ENCODE data around the gene DMRTC2.
"Not testable (repeated sequence)": the region's sequence is repeated elsewhere in the genome, so short reads cannot be mapped to it uniquely, and the experiment has no call there.

The DMRTC2 gene

GRCh38 chr19:41869374-41869955 lies 24.6 kb downstream of the DMRTC2 start:
- POLR2A ChIA-PET: interaction anchor here (1.8 to 4.5 kb wide), 2 partner anchors 9 to 10 kb away, joined by 5 to 27 read pairs; partner anchors contain the start of gene RPS19
- no peak for TF ChIP-seq CTCF (IDR thresholded peaks at IDR 0.05; ENCODE audit: insufficient read depth, low read length, missing control alignments)

GRCh38 chr19:41870401-41870873 lies 25.6 kb downstream of the DMRTC2 start:
- DNase-seq (ENCODE audit: low read depth, low spot score): no peak

More at GRCh38 chr19:41869374-41869955, 24.6 kb downstream of the DMRTC2 start:
- CTCF ChIA-PET: no interaction called here
- no peak overlapping the region for H3K4me3 ChIP-seq (ENCODE audit: low read depth, low read length)
- DNase-seq (ENCODE audit: low read depth, low spot score): no peak

GRCh38 chr19:41871573-41872383 lies 26.9 kb downstream of the DMRTC2 start:
- CTCF ChIA-PET: interaction anchor here (0.9 to 2.5 kb wide), 5 partner anchors 8 to 86 kb away, joined by 3 to 20 read pairs (median 10); partner anchors contain the start of genes ARHGEF1, RABAC1 and RPS19

More at GRCh38 chr19:41870401-41870873, 25.6 kb downstream of the DMRTC2 start:
- TF ChIP-seq CTCF (IDR thresholded peaks at IDR 0.05; ENCODE audit: insufficient read depth, low read length, missing control alignments): no peak
- ChIA-PET CTCF (interaction anchor here (1.0 to 1.5 kb wide), 3 partner anchors 10 to 72 kb away, joined by 3 to 7 read pairs (median 4); partner anchors contain the start of gene RPS19), POLR2A (interaction anchor here (0.5 to 4.5 kb wide), 2 partner anchors 10 to 89 kb away, joined by 5 to 27 read pairs; partner anchors contain the start of genes RABAC1 and RPS19)
- no peak overlapping the region for H3K4me3 ChIP-seq (ENCODE audit: low read depth, low read length)

GRCh38 chr19:41872384-41872774 lies 27.5 kb downstream of the DMRTC2 start:
- no peak overlapping the region for H3K4me3 ChIP-seq (ENCODE audit: low read depth, low read length)
- POLR2A ChIA-PET: interaction anchor here (0.8 to 4.5 kb wide), 3 partner anchors 9 to 79 kb away, joined by 3 to 27 read pairs (median 11); partner anchors contain the start of gene RPS19
- CTCF ChIA-PET: interaction anchor here (0.9 to 2.5 kb wide), 8 partner anchors 9 to 86 kb away, joined by 3 to 20 read pairs (median 8); partner anchors contain the start of genes ARHGEF1, RABAC1 and RPS19
- TF ChIP-seq CTCF (IDR thresholded peaks at IDR 0.05; ENCODE audit: insufficient read depth, low read length, missing control alignments): no peak
- no peak for DNase-seq (ENCODE audit: low read depth, low spot score)

More at GRCh38 chr19:41871573-41872383, 26.9 kb downstream of the DMRTC2 start:
- H3K4me3 ChIP-seq (ENCODE audit: low read depth, low read length): no peak overlapping the region
- DNase-seq (ENCODE audit: low read depth, low spot score): no peak
- POLR2A ChIA-PET: interaction anchor here (2.0 to 4.5 kb wide), 2 partner anchors 8 to 12 kb away, joined by 11 to 27 read pairs; partner anchors contain the start of gene RPS19
- no peak for TF ChIP-seq CTCF (IDR thresholded peaks at IDR 0.05; ENCODE audit: insufficient read depth, low read length, missing control alignments)

- CTCF ChIA-PET: interaction anchor here (0.6 to 2.5 kb wide), 16 partner anchors 9 to 162 kb away, joined by 3 to 20 read pairs (median 4); partner anchors contain the start of genes ARHGEF1, RABAC1 and RPS19
- no peak for DNase-seq (ENCODE audit: low read depth, low spot score)
- no peak overlapping the region for H3K4me3 ChIP-seq (ENCODE audit: low read depth, low read length)
- POLR2A ChIA-PET: interaction anchor here (0.8 to 4.5 kb wide), 6 partner anchors 9 to 86 kb away, joined by 3 to 27 read pairs (median 6); partner anchors contain the start of genes RABAC1 and RPS19
- TF ChIP-seq CTCF (IDR thresholded peaks at IDR 0.05; ENCODE audit: insufficient read depth, low read length, missing control alignments): peak; percentile 84
Observed at GRCh38 chr19:41872775-41873647, 28.2 kb downstream of the DMRTC2 start.

GRCh38 chr19:41875973-41876372 lies 31.1 kb downstream of the DMRTC2 start:
- CTCF ChIA-PET: interaction anchor here (0.9 to 1.3 kb wide), 3 partner anchors 10 to 81 kb away, joined by 3 to 4 read pairs (median 3); no protein-coding TSS in a partner anchor
- H3K4me3 ChIP-seq (ENCODE audit: low read depth, low read length); POLR2A ChIA-PET; DNase-seq (ENCODE audit: low read depth, low spot score): not testable (repeated sequence)

Data from AG04449 (cell line).